Heart left ventricle (tissue), 13 donors: ENCODE data around the gene GALNT13.

Experiments
- CTCF ChIP-seq, 12 donors: fragments of 200-600 bp; sonication (generic) in 4 of 12; IDR thresholded peaks; one replicate each; pipeline versions ENCODE4 v1.5.0 to v1.8.0; 2018 to 2022; ENCODE audit warnings: antibody characterized with exemption in 12 of 12, mild to moderate bottlenecking in 5 of 12
- POLR2A ChIP-seq, 2 donors: fragments of 450-650 bp; IDR thresholded peaks; one replicate each; pipeline ENCODE4 v1.6.1; 2017; ENCODE audit warnings: antibody characterized with exemption in 2 of 2, mild to moderate bottlenecking in 2 of 2, moderate library complexity in 2 of 2
- donor health status: ischemic (EF 13 %, LVEDD 7.1; RV severe dilation, severe dysfunction).
- donor health status: DM: no; HTN: yes; CAD: no.
- donor health status: DM: no; HTN: no; CAD: no.
- donor health status: ischemic (EF 25% LVEDD 6.9; RV normal size, moderate dysfunction).
- donor health status: ischemic (EF 25% LVEDD 5.7; RV mildly dilated, moderate dysfunction).
- donor health status: ischemic (EF 35%, LVEDD 5.7; RV mildly dilated, moderate dysfunction).
- donor health status: nonischemic (EF 11% LVEDD 7.7; RV severe dilation, severe dysfunction).
- donor health status: DM: yes; HTN: yes; CAD: no.
- donor health status: PGD.
- donor health status: ischemic (EF 29% LVEDD 5.4; RV normal size, mild dysfunction).
- donor health status: nonischemic (EF 23%, LVEDD 6.1; RV moderate dilation, normal function).

- TF ChIP-seq CTCF (IDR thresholded peaks at IDR 0.05) (no peak), POLR2A (IDR thresholded peaks at IDR 0.05) (no peak)
These were observed 419.8 kb downstream of the GALNT13 start for GRCh38 chr2:154291511-154291910.
